NCI-H128 (cell line): Measurements from ENCODE around the gene ARHGAP20.

ENCODE experiments used
- DNase-seq: peaks from one replicate; lab custom pipeline; 2025; ENCODE audit not compliant: unreplicated experiment; lab: John Stamatoyannopoulos, UW

ARHGAP20 gene

DNA sequence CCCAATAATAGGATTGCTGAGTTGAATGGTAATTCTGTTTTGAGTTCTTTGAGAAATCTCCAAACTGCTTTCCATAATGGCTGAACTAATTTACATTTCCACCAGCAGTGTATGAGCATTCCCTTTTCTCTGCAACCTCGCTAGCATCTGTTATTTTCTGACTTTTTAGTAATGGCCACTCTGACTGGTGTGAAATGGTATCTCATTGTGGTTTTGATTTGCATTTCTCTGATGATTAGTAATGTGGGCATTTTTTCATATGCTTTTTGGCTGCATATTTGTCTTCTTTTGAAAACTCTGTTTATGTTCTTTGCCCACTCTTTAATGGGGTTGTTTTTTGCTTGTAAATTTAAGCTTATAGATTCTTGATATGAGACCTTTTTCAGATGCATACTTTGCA, 185.1 kb downstream of the ARHGAP20 start:
- no peak for DNase-seq
